Effector CD4-positive, alpha-beta T cell (primary cell): ENCODE measurements around the gene BSCL2.
"Not testable (repeated sequence)": the region's sequence is repeated elsewhere in the genome, so short reads cannot be mapped to it uniquely, and the experiment has no call there.

Source experiments
- DNase-seq: peaks from one replicate; pipeline ENCODE4 v3.0.0-alpha.2; 2020

The BSCL2 gene

GRCh38 chr11:62716816-62717215 is 9.6 kb upstream of the BSCL2 start:
- DNase-seq = no peak

DNA sequence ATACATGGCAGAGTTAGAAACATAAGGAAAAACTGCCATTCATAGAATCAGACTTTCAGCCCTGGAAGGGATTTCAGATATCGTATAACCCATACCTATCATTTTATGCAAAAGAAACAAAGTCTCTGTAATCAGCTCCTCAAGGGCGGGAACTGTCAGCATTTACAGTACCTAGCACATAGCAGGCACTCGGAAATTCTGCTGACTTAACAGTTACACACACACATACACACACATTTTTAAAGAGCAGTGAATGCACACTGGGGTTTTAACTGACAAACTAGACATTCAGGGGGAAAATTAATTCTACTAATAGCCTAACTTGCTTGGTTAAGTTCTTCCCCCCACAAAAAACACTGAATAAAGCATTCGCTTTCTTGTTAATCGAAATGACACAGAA is 9.0 kb upstream of the BSCL2 start:
- no peak for DNase-seq

GRCh38 chr11:62715150-62716130 is 8.2 kb upstream of the BSCL2 start:
- no peak for DNase-seq

GRCh38 chr11:62713343-62713742 is 6.1 kb upstream of the BSCL2 start:
- DNase-seq = no peak

DNA sequence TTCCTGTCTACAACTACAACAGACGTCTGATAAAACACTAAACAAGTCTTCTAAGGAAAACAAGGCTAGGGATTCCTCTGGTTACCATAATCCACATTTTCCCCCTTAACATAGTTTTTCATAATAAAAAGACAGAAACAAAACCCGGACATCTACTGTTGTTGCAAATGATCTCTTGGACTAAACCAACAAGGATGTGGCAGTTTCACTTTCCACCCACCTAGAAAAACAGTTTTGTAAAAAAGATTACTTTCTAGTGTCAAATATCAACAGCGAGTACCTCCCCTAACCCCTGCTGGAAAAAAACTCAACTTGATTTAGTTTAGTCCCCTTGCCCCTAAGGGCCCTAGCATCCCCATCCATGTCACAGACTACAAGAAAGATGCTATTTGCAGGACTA is 5.6 kb upstream of the BSCL2 start:
- DNase-seq = no peak

DNA sequence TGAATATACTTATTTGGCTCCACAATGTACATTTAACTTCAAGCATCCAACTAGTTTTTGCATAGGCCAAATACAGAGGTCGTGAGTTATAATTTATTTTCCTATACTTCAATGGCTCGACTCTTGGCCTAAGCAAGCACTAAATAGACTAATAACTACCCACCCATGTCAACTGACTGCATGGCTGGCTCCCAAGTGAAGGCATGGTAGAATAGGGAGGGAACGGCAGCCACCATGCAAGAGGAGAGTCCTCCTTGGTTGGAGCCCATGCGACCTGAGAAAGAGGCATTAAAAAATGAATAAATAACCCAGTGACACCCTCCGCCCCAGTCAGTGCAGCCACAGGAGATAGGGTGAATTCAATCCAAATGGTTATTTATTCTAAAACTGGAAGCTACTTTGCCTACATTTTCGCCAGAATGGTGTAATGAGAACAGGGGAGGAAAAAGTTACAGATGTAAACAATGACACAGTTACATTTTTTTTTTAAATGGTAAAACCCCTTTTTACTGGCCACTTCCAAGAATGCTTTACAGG is 5.1 kb upstream of the BSCL2 start:
- no peak for DNase-seq

DNA sequence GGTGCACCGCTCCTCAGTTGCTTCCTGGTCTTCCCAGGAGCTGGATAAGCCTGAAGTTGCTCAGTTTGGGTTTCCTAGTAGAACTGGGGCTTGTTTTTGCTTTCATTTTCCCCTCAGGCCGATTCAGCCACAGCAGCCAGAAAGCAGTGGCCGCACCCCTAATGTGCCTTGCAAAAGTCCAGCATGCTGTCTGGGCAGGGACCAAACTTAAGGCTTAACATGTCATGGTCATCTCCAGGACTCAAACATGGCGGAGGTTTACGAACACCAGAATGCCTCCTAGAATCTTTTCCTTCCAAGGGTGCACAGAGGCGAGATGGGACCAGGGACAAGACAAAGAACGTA is 2.7 kb upstream of the BSCL2 start:
- no peak for DNase-seq

DNA sequence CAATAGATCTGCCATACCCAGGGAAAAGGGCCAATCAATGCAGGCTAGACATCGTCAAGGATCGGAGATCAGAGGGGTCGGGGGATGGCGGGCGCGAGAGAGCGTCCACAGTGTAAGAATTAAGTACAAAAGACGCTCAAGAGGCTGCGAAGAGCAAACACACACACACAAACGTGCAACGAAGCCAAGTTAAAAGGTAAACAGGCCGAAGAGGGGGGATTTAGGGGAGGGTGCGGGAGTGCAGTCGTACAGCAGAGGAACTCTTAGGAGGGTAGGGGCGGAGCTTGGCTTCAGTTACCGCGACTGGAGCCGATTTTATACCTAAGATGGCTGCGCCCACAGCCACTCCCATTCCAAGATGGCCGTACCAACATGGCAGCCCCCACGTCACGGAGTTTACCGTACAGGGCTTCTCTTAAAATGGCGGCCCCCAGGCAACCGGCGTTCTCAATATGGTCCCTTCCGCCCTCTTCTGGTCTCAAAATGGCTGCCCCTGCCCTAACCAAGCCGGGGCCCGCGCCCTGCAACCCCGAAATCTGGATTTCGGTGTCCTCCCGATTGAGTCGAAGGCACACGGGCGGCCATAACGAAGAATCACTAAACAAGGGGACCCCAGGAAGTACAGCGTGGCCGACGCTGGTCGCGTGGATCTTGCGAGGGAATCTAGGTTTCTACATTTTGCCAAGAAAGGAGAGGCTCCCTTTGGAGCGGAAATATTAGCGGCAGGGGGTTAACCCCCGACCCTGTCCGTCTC is 2.2 kb upstream of the BSCL2 start:
- peak; percentile 96 for DNase-seq

DNA sequence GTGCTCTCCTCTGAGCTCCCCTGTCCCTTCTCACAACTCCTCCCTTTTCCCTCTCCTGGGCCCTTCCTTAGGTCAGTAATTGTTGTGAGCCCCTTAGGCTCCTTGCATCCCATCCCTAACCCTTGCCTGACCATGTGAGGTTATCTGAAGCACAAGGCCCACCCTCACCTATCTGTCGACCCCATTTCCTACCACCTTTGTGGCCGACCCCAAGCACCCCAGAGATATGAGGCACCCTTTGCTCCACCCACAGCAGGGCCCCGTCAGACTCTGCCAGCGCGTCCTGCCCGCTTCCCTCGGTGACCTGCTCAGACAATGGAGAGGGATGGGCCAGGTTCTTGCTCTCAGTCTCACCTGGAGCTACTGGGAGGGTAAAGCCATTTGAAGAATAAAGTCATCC is 1.6 kb upstream of the BSCL2 start:
- peak; percentile 34 for DNase-seq

- DNase-seq = no peak
Observed at GRCh38 chr11:62708392-62708791, 1.2 kb upstream of the BSCL2 start.

GRCh38 chr11:62706850-62707247 is 375 bp downstream of the BSCL2 start:
- DNase-seq = no peak

GRCh38 chr11:62705880-62706849 is 1.1 kb downstream of the BSCL2 start:
- peak; percentile 95 for DNase-seq

DNA sequence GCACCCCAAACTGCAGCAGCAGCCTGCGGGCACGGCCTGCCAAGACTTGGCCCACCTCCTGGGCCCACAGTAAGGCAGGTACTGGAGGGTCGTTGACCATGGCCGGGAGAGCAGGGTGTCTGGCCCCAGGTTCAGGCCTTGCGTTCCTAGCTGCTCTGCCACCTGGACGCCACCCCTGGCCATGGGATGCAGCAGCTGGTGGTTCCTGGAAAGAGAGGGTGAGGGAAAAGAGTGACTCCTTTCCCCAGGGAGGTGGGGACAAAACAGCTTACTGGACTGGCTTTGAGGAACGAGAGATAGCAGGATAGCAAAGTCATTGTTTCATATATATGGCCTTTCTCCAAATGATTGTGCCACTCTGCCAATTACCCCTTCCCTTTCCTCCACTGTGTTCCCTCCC is 1.8 kb downstream of the BSCL2 start:
- no peak for DNase-seq

GRCh38 chr11:62703921-62704320 is 3.3 kb downstream of the BSCL2 start:
- not testable (repeated sequence) for DNase-seq

DNA sequence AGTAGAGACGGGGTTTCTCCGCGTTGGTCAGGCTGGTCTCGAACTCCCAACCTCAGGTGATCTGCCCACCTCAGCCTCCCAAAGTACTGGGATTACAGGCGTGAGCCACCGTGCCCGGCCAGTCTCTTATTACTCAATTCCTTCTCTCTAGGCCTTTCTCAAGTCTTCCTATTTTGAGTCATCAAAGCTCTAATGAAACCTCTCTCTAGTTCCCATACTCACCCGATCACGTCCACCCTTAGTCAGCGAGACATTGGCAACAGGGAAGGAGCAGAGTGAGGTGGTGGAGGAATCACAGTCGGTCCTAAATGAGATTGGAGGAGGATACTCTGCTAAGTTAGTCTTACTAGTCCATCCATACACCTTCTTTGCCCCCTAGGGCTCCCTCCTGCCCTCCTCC is 5.0 kb downstream of the BSCL2 start:
- DNase-seq = no peak

DNA sequence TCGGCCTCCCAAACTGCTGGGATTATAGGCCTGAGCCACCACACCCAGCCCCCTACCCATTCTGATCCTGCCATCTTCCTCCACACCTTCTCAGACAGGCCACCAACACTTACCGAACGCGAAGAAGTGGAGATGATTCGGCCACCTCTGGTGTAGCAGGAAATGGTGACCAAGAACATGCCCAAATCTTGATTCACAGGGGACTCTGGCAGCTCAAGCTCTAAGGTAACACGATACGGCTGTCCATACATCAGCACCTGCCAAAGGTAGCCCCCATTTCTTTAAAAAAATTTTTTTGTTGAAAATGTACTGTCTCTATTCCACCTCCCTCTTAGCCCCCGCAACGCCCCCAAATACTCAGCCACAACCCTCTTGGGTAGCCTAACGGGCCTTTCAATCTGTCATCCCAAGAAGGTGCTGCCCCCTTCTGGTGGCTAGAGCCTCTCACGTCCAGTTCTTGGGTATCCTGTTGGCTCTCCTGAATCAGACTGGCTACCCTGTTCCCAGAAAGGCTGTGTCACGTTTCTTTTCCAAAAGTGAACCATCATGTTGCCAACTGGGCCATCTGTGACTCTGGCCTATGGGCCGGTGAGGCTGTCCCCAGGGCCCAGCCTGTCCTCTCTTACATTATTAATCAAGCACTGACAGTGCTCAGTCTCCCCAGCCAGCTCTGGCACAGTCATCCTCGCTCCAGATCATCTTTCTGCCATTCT is 12.6 kb downstream of the BSCL2 start:
- DNase-seq = peak; percentile 80

DNA sequence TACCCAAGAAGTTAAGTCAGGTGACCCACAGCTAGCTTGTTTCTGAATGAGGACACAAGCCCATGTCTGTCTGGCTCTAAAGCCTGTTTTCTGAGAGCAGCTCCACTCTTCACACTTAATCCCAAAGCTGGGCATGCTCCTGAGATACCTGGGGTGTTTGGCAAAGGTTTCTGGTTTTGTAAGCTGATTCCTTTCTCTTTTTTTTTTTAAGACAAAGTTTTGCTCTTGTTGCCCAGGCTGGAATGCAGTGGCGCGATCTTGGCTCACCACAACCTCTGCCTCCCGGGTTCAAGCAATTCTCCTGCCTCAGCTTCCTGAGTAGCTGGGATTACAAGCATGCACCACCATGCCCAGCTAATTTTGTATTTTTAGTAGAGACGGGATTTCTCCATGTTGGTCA is 13.6 kb downstream of the BSCL2 start:
- DNase-seq = not testable (repeated sequence)

GRCh38 chr11:62689421-62690183 is 17.6 kb downstream of the BSCL2 start, which contains the start of gene LRRN4CL:
LRRN4CL (minus strand) TSS chr11:62689530; CDS start chr11:62688508, 1,022 bp downstream.
- no peak for DNase-seq

DNA sequence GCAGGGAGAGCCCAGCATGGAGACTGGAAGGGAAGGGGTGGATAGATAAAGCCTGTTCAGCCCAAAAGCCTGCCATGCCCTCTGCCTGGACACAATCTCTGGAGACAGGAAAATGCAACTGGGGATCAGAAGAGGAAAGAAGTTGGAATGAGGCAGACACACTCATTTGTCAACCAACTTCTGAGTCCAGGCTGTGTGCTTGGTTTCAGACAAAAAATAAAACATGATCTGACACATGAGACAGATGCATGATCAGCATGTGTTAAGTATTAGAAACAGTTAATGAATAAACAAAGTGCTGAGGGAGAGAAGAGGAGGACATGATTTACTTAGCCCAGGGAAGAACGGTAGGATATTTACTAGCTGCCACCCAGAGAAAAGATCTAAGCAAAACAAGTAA is 18.7 kb downstream of the BSCL2 start:
- DNase-seq = no peak

- no peak for DNase-seq
Observed at GRCh38 chr11:62687508-62688396, 19.5 kb downstream of the BSCL2 start.
